Measurements from ENCODE around the gene CDKN2AIPNL.

Gene CDKN2AIPNL

GRCh38 chr5:134371834-134372340 is 39.8 kb downstream of the CDKN2AIPNL start:
- DNase-seq, result peak; percentile 44
- H4K20me1 ChIP-seq (ENCODE audit: insufficient read depth, low read length), result peaks cover 19% of the 10 kb centered on the region; the same call in 1 of the 2 replicates
- H3K9me2 ChIP-seq (replicated peaks; ENCODE audit: insufficient read depth, low read length), result no peaks in the 10 kb centered on the region
- H3K9me3 ChIP-seq (replicated peaks; ENCODE audit: insufficient read depth, low read length), result no peaks in the 10 kb centered on the region
- H3K9ac ChIP-seq (ENCODE audit: low read length), result peak overlapping the region; percentile 97
- H3K4me2 ChIP-seq (ENCODE audit: low read depth, low read length), result peak overlapping the region; percentile 86
- peak overlapping the region; percentile 79 for H3K4me3 ChIP-seq (ENCODE audit: low read length)
- H2AFZ ChIP-seq (ENCODE audit: low read length), result peak overlapping the region; percentile 7
- peaks cover 5% of the 10 kb centered on the region; the same call in 1 of the 2 replicates for H3F3A ChIP-seq (ENCODE audit: insufficient read depth, low read length)
- peak overlapping the region; percentile 91 for H3K27ac ChIP-seq (ENCODE audit: low read length)
- no peak for TF ChIP-seq EZH2 (optimal IDR thresholded peaks at IDR 0.05; ENCODE audit: low read depth, low read length)
- TF ChIP-seq CTCF (IDR thresholded peaks at IDR 0.05; ENCODE audit: low read length), result no peak
- peaks cover 56% of the 10 kb centered on the region for H3K79me2 ChIP-seq (ENCODE audit: low read length)
- H3K27me3 ChIP-seq (replicated peaks; ENCODE audit: insufficient read depth, low read length), result no peaks in the 10 kb centered on the region
- H3K36me3 ChIP-seq (replicated peaks; ENCODE audit: insufficient read depth, low read length), result no peaks in the 10 kb centered on the region; the same call in 1 of the 2 replicates
- peaks cover 6% of the 10 kb centered on the region for H3K4me1 ChIP-seq (ENCODE audit: low read length)

GRCh38 chr5:134370871-134371833 is 40.5 kb downstream of the CDKN2AIPNL start, which contains the start of gene UBE2B:
Gene UBE2B, plus strand, starts transcription at chr5:134371569. Its CDS starts 27 bp downstream, at chr5:134371596.
- peaks cover 19% of the 10 kb centered on the region; the same call in 1 of the 2 replicates for H4K20me1 ChIP-seq (ENCODE audit: insufficient read depth, low read length)
- peaks cover 5% of the 10 kb centered on the region; the same call in 1 of the 2 replicates for H3F3A ChIP-seq (ENCODE audit: insufficient read depth, low read length)
- peak within 1 kb of the TSS; percentile 79 for H3K4me3 ChIP-seq (ENCODE audit: low read length)
- H3K4me2 ChIP-seq (ENCODE audit: low read depth, low read length), result peak within 1 kb of the TSS; percentile 96
- no peaks in the 10 kb centered on the region for H3K27me3 ChIP-seq (replicated peaks; ENCODE audit: insufficient read depth, low read length)
- no peaks in the 10 kb centered on the region for H3K9me2 ChIP-seq (replicated peaks; ENCODE audit: insufficient read depth, low read length)
- DNase-seq, result peak; percentile 99
- H3K79me2 ChIP-seq (ENCODE audit: low read length), result peaks cover 56% of the 10 kb centered on the region
- peaks cover 8% of the 10 kb centered on the region for H3K4me1 ChIP-seq (ENCODE audit: low read length)
- TF ChIP-seq EZH2phosphoT487 (IDR thresholded peaks at IDR 0.05; ENCODE audit: low read length) (no peak), EZH2 (optimal IDR thresholded peaks at IDR 0.05; ENCODE audit: low read depth, low read length) (no peak), CTCF (IDR thresholded peaks at IDR 0.05; ENCODE audit: low read length) (no peak)
- H3K27ac ChIP-seq (ENCODE audit: low read length), result peak within 1 kb of the TSS; percentile 91
- no peaks in the 10 kb centered on the region for H3K9me3 ChIP-seq (replicated peaks; ENCODE audit: insufficient read depth, low read length)
- H3K9ac ChIP-seq (ENCODE audit: low read length), result peak within 1 kb of the TSS; percentile 97
- peak within 1 kb of the TSS; percentile 85 for H2AFZ ChIP-seq (ENCODE audit: low read length)
- H3K36me3 ChIP-seq (replicated peaks; ENCODE audit: insufficient read depth, low read length), result no peaks in the 10 kb centered on the region; the same call in 1 of the 2 replicates

GRCh38 chr5:134370311-134370870 is 41.3 kb downstream of the CDKN2AIPNL start:
- peak overlapping the region; percentile 56 for H2AFZ ChIP-seq (ENCODE audit: low read length)
- peak overlapping the region; percentile 91 for H3K27ac ChIP-seq (ENCODE audit: low read length)
- no peaks in the 10 kb centered on the region for H3K27me3 ChIP-seq (replicated peaks; ENCODE audit: insufficient read depth, low read length)
- peaks cover 8% of the 10 kb centered on the region for H3K4me1 ChIP-seq (ENCODE audit: low read length)
- H3K9me2 ChIP-seq (replicated peaks; ENCODE audit: insufficient read depth, low read length), result no peaks in the 10 kb centered on the region
- peaks cover 19% of the 10 kb centered on the region; the same call in 1 of the 2 replicates for H4K20me1 ChIP-seq (ENCODE audit: insufficient read depth, low read length)
- peak overlapping the region; percentile 96 for H3K4me2 ChIP-seq (ENCODE audit: low read depth, low read length)
- H3K4me3 ChIP-seq (ENCODE audit: low read length), result peak overlapping the region; percentile 79
- no peaks in the 10 kb centered on the region; the same call in 1 of the 2 replicates for H3K36me3 ChIP-seq (replicated peaks; ENCODE audit: insufficient read depth, low read length)
- DNase-seq, result no peak
- no peaks in the 10 kb centered on the region for H3K9me3 ChIP-seq (replicated peaks; ENCODE audit: insufficient read depth, low read length)
- peaks cover 5% of the 10 kb centered on the region; the same call in 1 of the 2 replicates for H3F3A ChIP-seq (ENCODE audit: insufficient read depth, low read length)
- H3K9ac ChIP-seq (ENCODE audit: low read length), result peak overlapping the region; percentile 97
- no peak for TF ChIP-seq EZH2 (optimal IDR thresholded peaks at IDR 0.05; ENCODE audit: low read depth, low read length)
- no peak for TF ChIP-seq CTCF (IDR thresholded peaks at IDR 0.05; ENCODE audit: low read length)
- no peak for TF ChIP-seq EZH2phosphoT487 (IDR thresholded peaks at IDR 0.05; ENCODE audit: low read length)
- peaks cover 51% of the 10 kb centered on the region for H3K79me2 ChIP-seq (ENCODE audit: low read length)
